K562 (cell line): Measurements from ENCODE around the gene HEMK1. TPM values are rescaled to one million over a fixed set of nuclear protein-coding genes. Genes with fewer than 3 reads are reported as not detected.

Experiments
- CBFA2T3 ChIP-seq: fragments of 450-650 bp; IDR thresholded peaks from 2 replicates; pipeline ENCODE4 v1.6.1; 2017
- CREB1 ChIP-seq, 2 experiments: sonication (generic) in 1 of 2; formaldehyde crosslinking in 1 of 2; IDR thresholded peaks; 2 replicates each; pipeline versions ENCODE4 v1.6.1 to v1.8.0; 2012 to 2022; ENCODE audit warnings: inconsistent platforms in 1 of 2, mild to moderate bottlenecking in 1 of 2, missing genetic modification reagents in 1 of 2, moderate library complexity in 1 of 2
- EZH2 ChIP-seq: IDR thresholded peaks from 2 replicates; pipeline ENCODE4 v1.6.1; 2012; ENCODE audit warnings: low read depth, mild to moderate bottlenecking, inconsistent platforms, low read length, borderline replicate concordance
- MEF2D ChIP-seq: conservative IDR thresholded peaks from 2 replicates; pipeline ENCODE4 v1.6.1; 2016; ENCODE audit warnings: low read depth, missing genetic modification characterization, missing compliant biosample characterization
- RFX5 ChIP-seq: IDR thresholded peaks from 2 replicates; pipeline ENCODE4 v1.6.1; 2011; ENCODE audit warnings: low read depth, mild to moderate bottlenecking, improper control_type of control experiment, low read length
- SMARCE1 ChIP-seq: fragments of 450-650 bp; IDR thresholded peaks from 2 replicates; pipeline ENCODE4 v1.7.1; 2016; ENCODE audit warnings: mild to moderate bottlenecking
- ZNF444 ChIP-seq: fragments of 250-450 bp; sonication (Bioruptor Pico); IDR thresholded peaks from 2 replicates; pipeline ENCODE4 v1.4.0; 2020; ENCODE audit warnings: mild to moderate bottlenecking, moderate library complexity
- polyA plus RNA-seq, 8 experiments: library from polyadenylated mRNA; depleted of rRNA in 4 of 8; stranded (reverse) in 5 of 8; unstranded in 3 of 8; fragments of >200 nt; fragmentation: Nextera tagmentation in 2 of 8; fragmentation: Illumina TruSeq in 1 of 8; extraction: Ambion mirVana in 2 of 8; extraction: Trizol in 1 of 8; gene quantifications; 2 replicates each; pipeline versions ENCODE4 v1.2.1 to v1.2.3, GENCODE V29; 2011 to 2014; ENCODE audit warnings: inconsistent platforms in 1 of 8, missing spikeins in 1 of 8
- total RNA-seq, 7 experiments: library from RNA; depleted of rRNA in 6 of 7; stranded (reverse); fragments of >200 nt in 6 of 7; fragmentation: Illumina TruSeq in 2 of 7; extraction: Trizol in 2 of 7; gene quantifications; 2 replicates each; pipeline versions ENCODE4 v1.2.1 to v1.2.3, GENCODE V29; 2011 to 2021; ENCODE audit warnings: low replicate concordance in 1 of 7
- TF ChIP-seq, protein P1 (sequence below): sonication (generic); formaldehyde crosslinking; IDR thresholded peaks from 2 replicates; pipeline ENCODE4 v1.8.0; 2022; ENCODE audit warnings: missing genetic modification reagents, mild to moderate bottlenecking, borderline replicate concordance
- TF ChIP-seq, protein P2 (sequence below): fragments of 150-350 bp; conservative IDR thresholded peaks from 2 replicates; pipeline ENCODE4 v1.6.1; 2014; ENCODE audit warnings: low read length

Gene HEMK1
- total and polyA plus RNA-seq, 9 of the 15 experiments (the other 6 are each of a cell fraction or from before 2014, with no cell fraction given): 2.0 to 16.8 (median 11.4) TPM

- no peak for TF ChIP-seq CREB1 (IDR thresholded peaks at IDR 0.05)
- TF ChIP-seq CREB1 (CRISPR knock-in tag; IDR thresholded peaks at IDR 0.05): no peak
- TF ChIP-seq MEF2D: no peak; the same call in 1 of the 2 replicates
- TF ChIP-seq SMARCE1: peak; percentile 9; the same call in 1 of the 2 replicates
- TF ChIP-seq RFX5: no peak
- TF ChIP-seq, protein P1, sequence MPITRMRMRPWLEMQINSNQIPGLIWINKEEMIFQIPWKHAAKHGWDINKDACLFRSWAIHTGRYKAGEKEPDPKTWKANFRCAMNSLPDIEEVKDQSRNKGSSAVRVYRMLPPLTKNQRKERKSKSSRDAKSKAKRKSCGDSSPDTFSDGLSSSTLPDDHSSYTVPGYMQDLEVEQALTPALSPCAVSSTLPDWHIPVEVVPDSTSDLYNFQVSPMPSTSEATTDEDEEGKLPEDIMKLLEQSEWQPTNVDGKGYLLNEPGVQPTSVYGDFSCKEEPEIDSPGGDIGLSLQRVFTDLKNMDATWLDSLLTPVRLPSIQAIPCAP (CRISPR knock-in tag): no peak
- TF ChIP-seq EZH2: no peak
- 0 out of 2 replicates have a peak, but pooled peaks have one; percentile 25 for TF ChIP-seq CBFA2T3
- TF ChIP-seq, protein P2, sequence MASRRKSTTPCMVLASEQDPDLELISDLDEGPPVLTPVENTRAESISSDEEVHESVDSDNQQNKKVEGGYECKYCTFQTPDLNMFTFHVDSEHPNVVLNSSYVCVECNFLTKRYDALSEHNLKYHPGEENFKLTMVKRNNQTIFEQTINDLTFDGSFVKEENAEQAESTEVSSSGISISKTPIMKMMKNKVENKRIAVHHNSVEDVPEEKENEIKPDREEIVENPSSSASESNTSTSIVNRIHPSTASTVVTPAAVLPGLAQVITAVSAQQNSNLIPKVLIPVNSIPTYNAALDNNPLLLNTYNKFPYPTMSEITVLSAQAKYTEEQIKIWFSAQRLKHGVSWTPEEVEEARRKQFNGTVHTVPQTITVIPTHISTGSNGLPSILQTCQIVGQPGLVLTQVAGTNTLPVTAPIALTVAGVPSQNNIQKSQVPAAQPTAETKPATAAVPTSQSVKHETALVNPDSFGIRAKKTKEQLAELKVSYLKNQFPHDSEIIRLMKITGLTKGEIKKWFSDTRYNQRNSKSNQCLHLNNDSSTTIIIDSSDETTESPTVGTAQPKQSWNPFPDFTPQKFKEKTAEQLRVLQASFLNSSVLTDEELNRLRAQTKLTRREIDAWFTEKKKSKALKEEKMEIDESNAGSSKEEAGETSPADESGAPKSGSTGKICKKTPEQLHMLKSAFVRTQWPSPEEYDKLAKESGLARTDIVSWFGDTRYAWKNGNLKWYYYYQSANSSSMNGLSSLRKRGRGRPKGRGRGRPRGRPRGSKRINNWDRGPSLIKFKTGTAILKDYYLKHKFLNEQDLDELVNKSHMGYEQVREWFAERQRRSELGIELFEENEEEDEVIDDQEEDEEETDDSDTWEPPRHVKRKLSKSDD: no peak
- TF ChIP-seq ZNF444 (CRISPR knock-in tag): no peak
- TF ChIP-seq, all 486 proteins: peak for 74
Observed at GRCh38 chr3:50600141-50600753, 30.9 kb downstream of the HEMK1 start (continued).
